ENCODE results near the gene PLAAT2.
"Not testable (repeated sequence)": the region's sequence is repeated elsewhere in the genome, so short reads cannot be mapped to it uniquely, and the experiment has no call there.

The PLAAT2 gene

DNA sequence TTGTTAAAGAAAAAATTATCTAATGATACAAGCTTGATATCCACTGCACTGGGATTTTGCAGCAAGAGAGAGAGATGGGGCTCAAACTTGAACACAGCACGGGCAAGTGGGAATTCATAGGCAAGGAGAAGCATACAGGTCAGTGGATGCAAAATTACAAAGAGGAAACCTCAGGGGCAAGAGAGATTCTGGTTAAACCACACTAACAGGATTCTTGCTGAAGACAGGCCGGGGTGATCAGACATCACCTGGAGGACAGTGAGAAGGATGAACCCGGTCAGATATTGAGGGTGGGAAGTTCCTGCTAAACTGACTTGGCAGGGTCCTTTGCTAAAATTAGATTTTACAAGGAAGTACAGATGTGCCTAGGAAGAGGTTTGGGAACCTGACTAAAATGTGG is 29.1 kb downstream of the PLAAT2 start:
- no peak for DNase-seq (ENCODE audit: low read depth)
- TF ChIP-seq, protein P1, sequence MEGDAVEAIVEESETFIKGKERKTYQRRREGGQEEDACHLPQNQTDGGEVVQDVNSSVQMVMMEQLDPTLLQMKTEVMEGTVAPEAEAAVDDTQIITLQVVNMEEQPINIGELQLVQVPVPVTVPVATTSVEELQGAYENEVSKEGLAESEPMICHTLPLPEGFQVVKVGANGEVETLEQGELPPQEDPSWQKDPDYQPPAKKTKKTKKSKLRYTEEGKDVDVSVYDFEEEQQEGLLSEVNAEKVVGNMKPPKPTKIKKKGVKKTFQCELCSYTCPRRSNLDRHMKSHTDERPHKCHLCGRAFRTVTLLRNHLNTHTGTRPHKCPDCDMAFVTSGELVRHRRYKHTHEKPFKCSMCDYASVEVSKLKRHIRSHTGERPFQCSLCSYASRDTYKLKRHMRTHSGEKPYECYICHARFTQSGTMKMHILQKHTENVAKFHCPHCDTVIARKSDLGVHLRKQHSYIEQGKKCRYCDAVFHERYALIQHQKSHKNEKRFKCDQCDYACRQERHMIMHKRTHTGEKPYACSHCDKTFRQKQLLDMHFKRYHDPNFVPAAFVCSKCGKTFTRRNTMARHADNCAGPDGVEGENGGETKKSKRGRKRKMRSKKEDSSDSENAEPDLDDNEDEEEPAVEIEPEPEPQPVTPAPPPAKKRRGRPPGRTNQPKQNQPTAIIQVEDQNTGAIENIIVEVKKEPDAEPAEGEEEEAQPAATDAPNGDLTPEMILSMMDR (IDR thresholded peaks at IDR 0.05; ENCODE audit: insufficient read depth, low read depth, low read length, missing control alignments), result no peak
- no peak overlapping the region for H3K4me3 ChIP-seq (ENCODE audit: low read depth, low read length)

- H3K4me3 ChIP-seq (ENCODE audit: low read depth, low read length), result no peak overlapping the region
- TF ChIP-seq, protein P1 (IDR thresholded peaks at IDR 0.05; ENCODE audit: insufficient read depth, low read depth, low read length, missing control alignments), result no peak
- no peak for DNase-seq (ENCODE audit: low read depth)
Observed at GRCh38 chr11:63532799-63533475, 30.2 kb downstream of the PLAAT2 start.

GRCh38 chr11:63532117-63532516 is 31.1 kb downstream of the PLAAT2 start:
- TF ChIP-seq, protein P1 (IDR thresholded peaks at IDR 0.05; ENCODE audit: insufficient read depth, low read depth, low read length, missing control alignments), result no peak
- DNase-seq (ENCODE audit: low read depth), result no peak
- H3K4me3 ChIP-seq (ENCODE audit: low read depth, low read length), result no peak overlapping the region

GRCh38 chr11:63531074-63531792 is 31.9 kb downstream of the PLAAT2 start:
- H3K4me3 ChIP-seq (ENCODE audit: low read depth, low read length), result not testable (repeated sequence)
- peak; percentile 87 for DNase-seq (ENCODE audit: low read depth)

DNA sequence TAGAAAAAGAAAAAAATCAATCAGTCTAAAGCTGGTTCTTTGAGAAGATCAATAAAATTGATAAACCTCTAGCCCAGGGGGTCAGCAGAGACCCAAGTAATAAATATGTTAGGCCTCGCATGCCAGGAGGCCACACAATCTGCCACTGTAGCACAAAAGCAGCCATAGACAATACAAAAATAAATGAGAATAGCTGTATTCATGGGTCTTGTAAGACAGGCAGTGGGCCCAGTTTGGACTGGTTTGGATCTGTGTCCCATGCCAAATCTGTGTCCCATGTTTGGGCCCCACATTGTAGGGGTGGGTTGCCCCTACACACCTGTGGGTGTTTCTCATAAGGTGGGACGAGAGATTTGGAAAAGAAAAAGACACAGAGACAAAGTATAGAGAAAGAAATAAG is 33.2 kb downstream of the PLAAT2 start:
- TF ChIP-seq, protein P1 (IDR thresholded peaks at IDR 0.05; ENCODE audit: insufficient read depth, low read depth, low read length, missing control alignments), result no peak
- no peak for DNase-seq (ENCODE audit: low read depth)
- H3K4me3 ChIP-seq (ENCODE audit: low read depth, low read length), result no peak overlapping the region

DNA sequence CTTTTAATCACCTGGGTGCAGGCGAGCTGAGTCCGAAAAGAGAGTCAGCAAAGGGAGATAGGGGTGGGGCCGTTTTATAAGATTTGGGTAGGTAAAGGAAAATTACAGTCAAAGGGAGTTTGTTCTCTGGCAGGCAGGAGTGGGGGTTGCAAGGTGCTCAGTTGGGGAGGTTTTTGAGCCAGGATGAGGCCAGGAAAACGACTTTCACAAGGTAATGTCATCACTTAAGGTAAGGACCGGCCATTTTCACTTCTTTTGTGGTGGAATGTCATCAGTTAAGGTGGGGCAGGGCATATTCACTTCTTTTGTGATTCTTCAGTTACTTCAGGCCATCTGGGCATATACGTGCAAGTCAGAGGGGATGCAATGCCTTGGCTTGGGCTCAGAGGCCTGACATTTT is 33.8 kb downstream of the PLAAT2 start:
- not testable (repeated sequence) for H3K4me3 ChIP-seq (ENCODE audit: low read depth, low read length); DNase-seq (ENCODE audit: low read depth)

DNA sequence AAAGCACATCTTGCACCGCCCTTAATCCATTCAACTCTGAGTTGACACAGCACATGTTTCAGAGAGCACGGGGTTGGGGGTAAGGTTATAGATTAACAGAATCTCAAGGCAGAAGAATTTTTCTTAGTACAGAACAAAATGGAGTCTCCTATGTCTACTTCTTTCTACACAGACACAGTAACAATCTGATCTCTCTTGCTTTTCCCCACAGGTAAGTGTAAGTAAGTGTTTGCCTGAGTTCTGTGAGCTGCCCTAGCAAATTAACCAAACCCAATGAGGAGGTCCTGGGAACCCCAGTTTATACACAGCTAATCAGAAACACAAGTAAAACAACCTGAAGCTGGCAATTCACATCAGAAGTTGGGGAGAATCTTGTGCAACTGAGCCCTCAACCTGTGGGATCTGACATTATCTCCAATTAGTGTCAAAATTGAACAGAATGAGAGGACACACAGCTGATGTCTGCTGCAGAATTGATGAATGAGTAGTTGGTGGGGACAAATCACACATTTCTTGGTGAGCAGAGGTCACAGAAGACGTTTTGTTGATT is 34.4 kb downstream of the PLAAT2 start:
- not testable (repeated sequence) for H3K4me3 ChIP-seq (ENCODE audit: low read depth, low read length)

GRCh38 chr11:63528156-63528555 is 35.0 kb downstream of the PLAAT2 start:
- H3K4me3 ChIP-seq (ENCODE audit: low read depth, low read length); DNase-seq (ENCODE audit: low read depth): not testable (repeated sequence)

More for the DNA sequence above, 34.4 kb downstream of the PLAAT2 start:
- DNase-seq (ENCODE audit: low read depth), result not testable (repeated sequence)

DNA sequence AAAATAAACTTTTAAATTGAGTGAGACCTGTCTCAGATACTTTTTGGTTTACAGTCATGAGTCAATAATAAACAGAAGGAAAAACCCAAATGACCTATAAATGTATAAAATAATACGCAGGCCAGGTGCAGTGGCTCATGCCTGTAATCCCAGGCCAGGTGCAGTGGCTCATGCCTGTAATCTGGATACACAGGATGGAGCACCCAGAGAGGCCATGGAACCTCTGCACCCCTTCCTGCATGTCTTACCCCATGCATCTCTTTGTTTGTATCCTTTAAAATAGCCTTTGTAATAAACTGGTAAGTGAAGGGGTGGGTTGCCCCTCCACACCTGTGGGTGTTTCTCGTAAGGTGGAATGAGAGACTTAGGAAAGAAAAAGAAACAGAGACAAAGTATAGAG is 35.5 kb downstream of the PLAAT2 start:
- DNase-seq (ENCODE audit: low read depth), result no peak
- H3K4me3 ChIP-seq (ENCODE audit: low read depth, low read length), result no peak overlapping the region

More for the DNA sequence above, 35.5 kb downstream of the PLAAT2 start:
- TF ChIP-seq, protein P1 (IDR thresholded peaks at IDR 0.05; ENCODE audit: insufficient read depth, low read depth, low read length, missing control alignments), result no peak
